Endothelial cell of umbilical vein (primary cell): ENCODE results near the gene CREG2. TPM values are rescaled to one million over a fixed set of nuclear protein-coding genes. Genes with fewer than 3 reads are reported as not detected.

Experiments used
- BruUV-seq: library from RNA; stranded (reverse); fragments of 400-500 nt; replicated peaks from 2 replicates; lab custom pipeline; 2021; lab: Mats Ljungman, UMichigan
- CTCF ChIA-PET: fragments of 300-600, 350-600 bp; sonication (Branson Sonifier 250); formaldehyde crosslinking; loops from one replicate; lab custom pipeline; 2021; ENCODE audit warnings: antibody characterized with exemption, inconsistent platforms; lab: Charles Lee
- POLR2A ChIA-PET: fragments of 300-600, 350-600 bp; sonication (Branson Sonifier 250); formaldehyde crosslinking; loops from one replicate; lab custom pipeline; 2021; ENCODE audit warnings: antibody characterized with exemption, inconsistent platforms; lab: Charles Lee
- DNase-seq: peaks from one replicate; pipeline ENCODE4 v3.0.0-alpha.2; 2011; ENCODE audit warnings: low read depth, low spot score
- FAIRE-seq: peaks from 2 replicates; lab custom pipeline; 2011; peaks lifted over from hg19 to GRCh38; lab: Jason Lieb, UNC
- H2AFZ ChIP-seq: 2 replicates; pipeline ENCODE4 v1.6.0; 2012; ENCODE audit warnings: low read depth, low read length, control low read depth, inconsistent platforms
- H3K27ac ChIP-seq: 2 replicates; pipeline ENCODE4 v1.5.1; 2011; ENCODE audit warnings: low read depth, mild to moderate bottlenecking, control low read depth, low read length, moderate library complexity; ENCODE audit not compliant: insufficient read depth
- H3K27me3 ChIP-seq, 2 experiments: 2 replicates each; pipeline versions ENCODE4 v1.6.0 to v1.6.1; 2011; ENCODE audit warnings: low read length in 2 of 2, mixed read lengths in 1 of 2; ENCODE audit not compliant: control insufficient read depth in 2 of 2, insufficient read depth in 2 of 2
- H3K36me3 ChIP-seq, 2 experiments: 2 replicates in 1 of 2; 3 replicates in 1 of 2; pipeline ENCODE4 v1.5.1; 2011; ENCODE audit warnings: low read length in 2 of 2, mild to moderate bottlenecking in 1 of 2, moderate library complexity in 1 of 2; ENCODE audit not compliant: control insufficient read depth in 2 of 2, insufficient read depth in 2 of 2; ENCODE audit errors: extremely low read depth in 1 of 2
- H3K4me1 ChIP-seq: 3 replicates; pipeline ENCODE4 v1.5.1; 2011; ENCODE audit warnings: mild to moderate bottlenecking, low read length; ENCODE audit not compliant: control insufficient read depth, insufficient read depth; ENCODE audit errors: extremely low read depth
- H3K4me2 ChIP-seq: 2 replicates; pipeline ENCODE4 v1.6.1; 2011; ENCODE audit warnings: low read length, control low read depth, mixed read lengths; ENCODE audit not compliant: insufficient read depth
- H3K4me3 ChIP-seq, 3 experiments: fragments of 200-600 bp in 1 of 3; sonication (generic), shearing (Covaris generic) in 1 of 3; replicated peaks in 1 of 3; 2 replicates each; pipeline ENCODE4 v1.5.1; 2011 to 2016; ENCODE audit warnings: control low read depth in 3 of 3, low read length in 3 of 3, mild to moderate bottlenecking in 2 of 3, inconsistent platforms in 1 of 3, low read depth in 1 of 3, moderate library complexity in 1 of 3; ENCODE audit not compliant: insufficient read depth in 1 of 3
- H3K79me2 ChIP-seq: 2 replicates; pipeline ENCODE4 v1.6.0; 2012; ENCODE audit warnings: low read length, inconsistent platforms; ENCODE audit not compliant: control insufficient read depth, insufficient read depth
- H3K9ac ChIP-seq: replicated peaks from 2 replicates; pipeline ENCODE3; 2011; ENCODE audit warnings: low read length, control low read depth; ENCODE audit not compliant: insufficient read depth; ENCODE audit errors: extremely low read depth
- H3K9me1 ChIP-seq: replicated peaks from 3 replicates; pipeline ENCODE4 v1.6.0; 2011; ENCODE audit warnings: mild to moderate bottlenecking, low read length; ENCODE audit not compliant: control insufficient read depth, insufficient read depth; ENCODE audit errors: extremely low read depth
- H3K9me3 ChIP-seq: replicated peaks from 2 replicates; pipeline ENCODE4 v1.5.1; 2012; ENCODE audit warnings: low read length, inconsistent platforms; ENCODE audit not compliant: control insufficient read depth, insufficient read depth
- H4K20me1 ChIP-seq: replicated peaks from 2 replicates; pipeline ENCODE3; 2011; ENCODE audit warnings: mild to moderate bottlenecking, low read length; ENCODE audit not compliant: control insufficient read depth, insufficient read depth; ENCODE audit errors: extremely low read depth
- EZH2 ChIP-seq: IDR thresholded peaks from 2 replicates; pipeline ENCODE4 v1.6.1; 2012; ENCODE audit warnings: borderline replicate concordance, low read depth, mild to moderate bottlenecking, moderate library complexity, low read length, inconsistent platforms; ENCODE audit not compliant: severe bottlenecking
- FOS ChIP-seq: IDR thresholded peaks from 2 replicates; pipeline ENCODE4 v1.6.1; 2011; ENCODE audit warnings: mild to moderate bottlenecking, low read length, moderate library complexity, borderline replicate concordance; ENCODE audit not compliant: insufficient read depth
- GATA2 ChIP-seq: IDR thresholded peaks from 2 replicates; pipeline ENCODE4 v1.7.0; 2011; ENCODE audit warnings: low read depth, mild to moderate bottlenecking, moderate library complexity, mixed read lengths, low read length; ENCODE audit not compliant: insufficient read length, insufficient read depth
- JUN ChIP-seq: IDR thresholded peaks from 2 replicates; pipeline ENCODE4 v1.6.1; 2011; ENCODE audit warnings: borderline replicate concordance, low read depth; ENCODE audit not compliant: insufficient read length, insufficient read depth
- MAX ChIP-seq: IDR thresholded peaks from 2 replicates; pipeline ENCODE4 v1.6.1; 2011; ENCODE audit not compliant: insufficient read depth, insufficient read length
- MYC ChIP-seq: IDR thresholded peaks from one replicate; pipeline ENCODE4 v1.6.1; 2011; ENCODE audit warnings: mild to moderate bottlenecking, low read depth, low read length
- POLR2A ChIP-seq: IDR thresholded peaks from 2 replicates; pipeline ENCODE4 v1.6.1; 2012; ENCODE audit warnings: low read depth, mild to moderate bottlenecking, control low read depth, low read length
- POLR2AphosphoS5 ChIP-seq: IDR thresholded peaks from 2 replicates; pipeline ENCODE4 v1.6.1; 2012; ENCODE audit warnings: low read depth, mild to moderate bottlenecking, control low read depth, low read length, moderate library complexity; ENCODE audit not compliant: insufficient read depth
- dilution Hi-C: fragments of 300-500 bp; cut with MboI; formaldehyde crosslinking; loops from one replicate; pipeline ENCODE4 v1.15.0; 2019; ENCODE audit warnings: low sequenced_read_pairs; ENCODE audit not compliant: extremely low pct_ligation_motif_present
- intact Hi-C: fragments of 100-400 bp; cut with micrococcal nuclease; formaldehyde crosslinking; loops from one replicate; pipeline ENCODE4 v1.10.0; 2022
- polyA plus RNA-seq, 4 experiments: library from polyadenylated mRNA; depleted of rRNA in 3 of 4; stranded (reverse) in 3 of 4; unstranded in 1 of 4; fragments of >200 nt; gene quantifications; 2 replicates each; pipeline versions ENCODE4 v1.2.1 to v1.2.3, GENCODE V29; 2011 to 2012; ENCODE audit warnings: missing spikeins in 1 of 4
- total RNA-seq: library from RNA; stranded (reverse); gene quantifications from 2 replicates; pipeline ENCODE4 v1.2.3, GENCODE V29; 2021
- TF ChIP-seq, protein P1 (sequence below), 2 donors: IDR thresholded peaks; 1 replicate in 1 of 2; 2 replicates in 1 of 2; pipeline ENCODE4 v1.5.1; 2011; ENCODE audit warnings: low read length in 2 of 2, mild to moderate bottlenecking in 2 of 2, moderate library complexity in 2 of 2, control low read depth in 1 of 2, inconsistent platforms in 1 of 2, low read depth in 1 of 2; ENCODE audit not compliant: insufficient read depth in 1 of 2; ENCODE audit errors: extremely low read depth in 1 of 2

CREG2 gene
- total and polyA plus RNA-seq, 2 donors (not counting 3 experiments of a cell fraction or from before 2014, with no cell fraction given) = 0.48 to 2.0 TPM

DNA sequence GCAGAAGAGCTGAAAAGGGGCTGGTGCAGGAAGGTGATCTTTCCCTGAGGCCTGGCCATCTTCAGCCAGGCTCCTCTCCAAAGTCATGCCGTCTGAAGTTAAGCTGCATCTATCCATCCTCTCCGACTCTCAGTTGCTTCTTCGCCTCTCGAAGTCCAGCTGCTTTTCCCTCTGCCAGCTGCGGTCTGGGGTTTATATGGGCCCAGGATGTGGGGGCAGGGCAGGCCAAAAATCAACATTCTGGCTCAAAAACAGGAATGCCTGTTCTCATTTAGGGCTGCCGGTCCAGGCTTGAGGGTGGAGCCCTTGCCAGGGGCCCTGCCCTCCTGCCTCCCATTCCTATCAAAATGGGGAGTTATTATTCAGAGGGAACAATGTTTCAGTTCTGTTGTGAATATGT, 31.2 kb downstream of the CREG2 start:
- H3K27ac ChIP-seq = no peak overlapping the region
- H2AFZ ChIP-seq = no peak overlapping the region
- H3K4me3 ChIP-seq = no peak overlapping the region
- H3K9me1 ChIP-seq = no peaks in the 10 kb centered on the region
- CTCF ChIA-PET = interaction anchor here (2.3 kb wide), 1 partner anchor 14 kb away, joined by 11 read pairs; no protein-coding TSS in a partner anchor
- no peaks in the 10 kb centered on the region for H4K20me1 ChIP-seq
- FAIRE-seq (no peak), DNase-seq (no peak)
- H3K27me3 ChIP-seq = no peaks in the 10 kb centered on the region
- intact Hi-C loops = no loop called here
- no peak overlapping the region for H3K4me2 ChIP-seq
- no peaks in the 10 kb centered on the region for H3K36me3 ChIP-seq
- POLR2A ChIA-PET = no interaction called here
- no peak for TF ChIP-seq POLR2A
- no peak for TF ChIP-seq JUN
- TF ChIP-seq GATA2 = no peak
- TF ChIP-seq EZH2 = no peak
- TF ChIP-seq POLR2AphosphoS5 = no peak
- TF ChIP-seq, protein P1, sequence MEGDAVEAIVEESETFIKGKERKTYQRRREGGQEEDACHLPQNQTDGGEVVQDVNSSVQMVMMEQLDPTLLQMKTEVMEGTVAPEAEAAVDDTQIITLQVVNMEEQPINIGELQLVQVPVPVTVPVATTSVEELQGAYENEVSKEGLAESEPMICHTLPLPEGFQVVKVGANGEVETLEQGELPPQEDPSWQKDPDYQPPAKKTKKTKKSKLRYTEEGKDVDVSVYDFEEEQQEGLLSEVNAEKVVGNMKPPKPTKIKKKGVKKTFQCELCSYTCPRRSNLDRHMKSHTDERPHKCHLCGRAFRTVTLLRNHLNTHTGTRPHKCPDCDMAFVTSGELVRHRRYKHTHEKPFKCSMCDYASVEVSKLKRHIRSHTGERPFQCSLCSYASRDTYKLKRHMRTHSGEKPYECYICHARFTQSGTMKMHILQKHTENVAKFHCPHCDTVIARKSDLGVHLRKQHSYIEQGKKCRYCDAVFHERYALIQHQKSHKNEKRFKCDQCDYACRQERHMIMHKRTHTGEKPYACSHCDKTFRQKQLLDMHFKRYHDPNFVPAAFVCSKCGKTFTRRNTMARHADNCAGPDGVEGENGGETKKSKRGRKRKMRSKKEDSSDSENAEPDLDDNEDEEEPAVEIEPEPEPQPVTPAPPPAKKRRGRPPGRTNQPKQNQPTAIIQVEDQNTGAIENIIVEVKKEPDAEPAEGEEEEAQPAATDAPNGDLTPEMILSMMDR (IDR thresholded peaks at IDR 0.05; ENCODE audit: extremely low read depth in 1 of 2, insufficient read depth in 1 of 2, low read depth in 1 of 2, low read length in 2 of 2) = no peak
- no peak for TF ChIP-seq FOS
- no peak for TF ChIP-seq MYC
- no peak for TF ChIP-seq MAX
- H3K4me1 ChIP-seq = no peaks in the 10 kb centered on the region
- no peak overlapping the region for H3K9ac ChIP-seq
- no peaks in the 10 kb centered on the region for H3K79me2 ChIP-seq
- H3K9me3 ChIP-seq = no peaks in the 10 kb centered on the region
- BruUV-seq = no TSS peak
- dilution Hi-C loops = no loop called here
